Stimulated activated CD4-positive, alpha-beta T cell treated with anti-CD3 and anti-CD28 coated beads, Interleukin-1b, Interleukin-23, amount 100 ng/mL, for 4 hours (primary cell): ENCODE measurements around the gene NUP37.

Experiments
- DNase-seq, 2 donors: peaks; one replicate each; pipeline ENCODE4 v3.0.0-alpha.2; 2020; ENCODE audit warnings: low read depth in 2 of 2

Gene NUP37

DNA sequence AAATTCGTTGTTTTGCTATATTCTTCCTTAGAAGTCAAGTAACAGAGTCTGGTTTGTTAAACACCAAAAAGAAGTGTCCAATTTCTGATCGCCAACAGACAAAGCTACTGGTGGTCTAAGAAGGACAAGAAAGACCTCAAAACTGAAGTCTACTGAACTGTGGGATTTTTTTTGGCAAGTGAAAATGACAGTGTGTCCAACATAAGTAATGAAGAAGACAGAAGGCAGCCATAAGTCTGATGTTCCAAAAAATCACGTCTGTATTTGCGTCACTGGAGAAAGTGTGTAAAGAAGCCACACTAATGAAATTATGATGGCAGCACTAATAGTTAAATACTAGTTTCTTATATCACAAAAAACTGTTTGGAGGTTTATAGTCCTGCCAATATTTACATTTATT, 90.8 kb downstream of the NUP37 start:
- no peak for DNase-seq

DNA sequence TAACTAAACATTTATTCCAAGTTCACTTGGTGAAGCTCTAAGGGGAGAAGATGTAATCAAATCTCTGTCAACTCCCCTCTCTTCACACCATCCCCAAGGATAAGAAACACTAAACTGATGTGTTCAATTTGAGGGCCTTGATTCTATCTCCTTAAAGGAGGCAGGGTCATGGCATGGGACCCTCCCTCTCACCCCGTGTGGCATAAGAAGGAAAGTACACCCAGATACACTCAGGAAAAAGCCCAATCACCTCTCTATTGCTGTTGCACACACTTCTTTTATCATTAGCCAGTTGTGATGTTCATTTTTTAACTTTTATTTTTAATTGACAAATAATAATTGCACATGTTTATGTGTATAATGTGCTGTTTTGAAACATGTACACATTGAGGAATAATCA, 93.2 kb downstream of the NUP37 start:
- DNase-seq, result no peak

GRCh38 chr12:102024765-102025164, 95.1 kb downstream of the NUP37 start:
- no peak for DNase-seq

DNA sequence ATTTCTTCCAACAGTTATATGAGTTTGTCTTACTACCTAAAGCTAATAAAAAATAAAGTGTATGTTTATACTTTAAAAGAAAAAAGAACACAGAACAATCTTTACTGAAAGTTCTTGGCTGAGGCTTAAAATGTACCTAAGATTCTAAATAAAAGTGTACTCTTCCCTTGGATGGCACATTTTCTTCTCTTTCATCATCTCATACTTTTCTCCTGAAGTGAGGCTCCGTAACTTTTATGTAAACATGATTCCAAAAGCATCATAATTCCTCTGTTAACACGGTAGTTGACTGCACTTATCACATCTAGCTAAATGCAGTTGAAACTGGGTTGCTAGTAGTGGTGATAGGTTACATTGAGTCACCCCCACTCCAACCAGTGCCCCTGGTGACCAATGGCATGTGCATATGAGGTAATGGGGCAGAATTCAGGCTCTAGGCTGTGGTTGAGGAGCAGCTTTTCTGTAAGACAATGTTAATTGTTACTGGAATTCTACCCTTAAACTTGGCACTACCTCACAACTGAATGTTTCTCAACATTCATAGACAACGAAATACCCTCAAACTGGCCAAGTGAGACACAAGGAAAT, 96.5 kb downstream of the NUP37 start:
- DNase-seq, result no peak
